IMR-90 (cell line): ENCODE measurements around the gene PIKFYVE. TPM values are rescaled to one million over a fixed set of nuclear protein-coding genes. Genes with fewer than 3 reads are reported as not detected.

Experiments
- CEBPB ChIP-seq: IDR thresholded peaks from 2 replicates; pipeline ENCODE4 v1.6.1; 2012; ENCODE audit warnings: low read depth, low read length, improper control_type of control experiment
- MXI1 ChIP-seq: IDR thresholded peaks from 2 replicates; pipeline ENCODE4 v1.6.1; 2012; ENCODE audit warnings: low read depth, mild to moderate bottlenecking, low read length, moderate library complexity, borderline replicate concordance
- RFX5 ChIP-seq: IDR thresholded peaks from 2 replicates; pipeline ENCODE4 v1.8.0; 2012; ENCODE audit warnings: low read depth, mild to moderate bottlenecking, low read length, moderate library complexity
- polyA plus RNA-seq, 3 experiments: library from polyadenylated mRNA; depleted of rRNA; stranded (reverse); fragments of >200 nt; gene quantifications; 2 replicates each; pipeline ENCODE4 v1.2.3, GENCODE V29; 2012; ENCODE audit warnings: low replicate concordance in 1 of 3
- total RNA-seq: library from RNA; depleted of rRNA; stranded (reverse); fragments of >200 nt; gene quantifications from 2 replicates; pipeline ENCODE4 v1.2.3, GENCODE V29; 2012

Gene PIKFYVE
- total and polyA plus RNA-seq, 2 of the 4 experiments (the other 2 are of a cell fraction), result 9.3 to 34.6 TPM

DNA sequence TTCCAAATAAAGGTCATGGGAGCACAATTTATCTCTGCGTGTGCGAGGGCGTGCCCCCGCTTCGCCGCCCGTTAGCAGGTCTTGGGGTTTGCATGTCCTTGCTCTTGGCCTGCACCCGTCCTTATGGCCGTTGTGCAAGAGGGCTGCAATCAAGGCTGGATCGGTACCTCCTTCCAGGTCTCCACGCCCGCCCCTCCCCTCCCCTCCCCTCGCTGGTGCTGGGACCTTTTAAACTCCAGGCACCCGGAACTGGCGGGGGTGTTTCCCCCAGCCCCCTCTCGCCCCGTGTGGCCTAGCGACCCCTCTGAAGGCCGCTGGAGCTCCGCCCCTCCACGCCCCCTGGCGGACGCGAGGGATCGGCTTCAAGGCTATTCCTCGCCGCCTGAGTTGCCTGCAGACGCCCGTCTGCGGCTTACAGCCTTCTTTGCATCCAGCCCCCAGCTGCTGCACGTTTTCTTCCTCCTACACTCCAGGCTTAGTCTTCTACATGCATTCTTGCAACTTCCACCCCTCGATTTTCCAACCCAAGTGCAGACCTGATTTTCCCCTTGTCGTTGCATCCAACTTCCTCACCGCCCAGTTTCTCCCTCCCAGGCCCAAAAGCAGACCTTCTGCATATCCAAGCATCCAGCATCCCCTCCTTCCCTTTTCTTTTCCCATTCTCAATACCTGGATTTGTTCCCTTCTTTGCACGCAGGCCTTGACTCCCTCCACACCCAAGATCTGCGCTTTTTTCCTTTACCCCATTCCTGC lies 11.8 kb upstream of the PIKFYVE start (continued):
- no peak for TF ChIP-seq RFX5
- peak; percentile 61; the same call in 1 of the 2 replicates for TF ChIP-seq MXI1
- TF ChIP-seq CEBPB, result peak; percentile 93
